Endothelial cell of umbilical vein (primary cell): ENCODE results near the gene NYAP2. TPM values are rescaled to one million over a fixed set of nuclear protein-coding genes. Genes with fewer than 3 reads are reported as not detected.

ENCODE experiments used
- BruUV-seq: library from RNA; stranded (reverse); fragments of 400-500 nt; replicated peaks from 2 replicates; lab custom pipeline; 2021; lab: Mats Ljungman, UMichigan
- CTCF ChIA-PET: fragments of 300-600, 350-600 bp; sonication (Branson Sonifier 250); formaldehyde crosslinking; loops from one replicate; lab custom pipeline; 2021; ENCODE audit warnings: antibody characterized with exemption, inconsistent platforms; lab: Charles Lee
- POLR2A ChIA-PET: fragments of 300-600, 350-600 bp; sonication (Branson Sonifier 250); formaldehyde crosslinking; loops from one replicate; lab custom pipeline; 2021; ENCODE audit warnings: antibody characterized with exemption, inconsistent platforms; lab: Charles Lee
- DNase-seq: peaks from one replicate; pipeline ENCODE4 v3.0.0-alpha.2; 2011; ENCODE audit warnings: low read depth, low spot score
- FAIRE-seq: peaks from 2 replicates; lab custom pipeline; 2011; peaks lifted over from hg19 to GRCh38; lab: Jason Lieb, UNC
- H2AFZ ChIP-seq: 2 replicates; pipeline ENCODE4 v1.6.0; 2012; ENCODE audit warnings: low read depth, low read length, control low read depth, inconsistent platforms
- H3K27ac ChIP-seq: 2 replicates; pipeline ENCODE4 v1.5.1; 2011; ENCODE audit warnings: low read depth, mild to moderate bottlenecking, control low read depth, low read length, moderate library complexity; ENCODE audit not compliant: insufficient read depth
- H3K27me3 ChIP-seq, 2 experiments: 2 replicates each; pipeline versions ENCODE4 v1.6.0 to v1.6.1; 2011; ENCODE audit warnings: low read length in 2 of 2, mixed read lengths in 1 of 2; ENCODE audit not compliant: control insufficient read depth in 2 of 2, insufficient read depth in 2 of 2
- H3K36me3 ChIP-seq, 2 experiments: 2 replicates in 1 of 2; 3 replicates in 1 of 2; pipeline ENCODE4 v1.5.1; 2011; ENCODE audit warnings: low read length in 2 of 2, mild to moderate bottlenecking in 1 of 2, moderate library complexity in 1 of 2; ENCODE audit not compliant: control insufficient read depth in 2 of 2, insufficient read depth in 2 of 2; ENCODE audit errors: extremely low read depth in 1 of 2
- H3K4me1 ChIP-seq: 3 replicates; pipeline ENCODE4 v1.5.1; 2011; ENCODE audit warnings: mild to moderate bottlenecking, low read length; ENCODE audit not compliant: control insufficient read depth, insufficient read depth; ENCODE audit errors: extremely low read depth
- H3K4me2 ChIP-seq: 2 replicates; pipeline ENCODE4 v1.6.1; 2011; ENCODE audit warnings: low read length, control low read depth, mixed read lengths; ENCODE audit not compliant: insufficient read depth
- H3K4me3 ChIP-seq, 3 experiments: fragments of 200-600 bp in 1 of 3; sonication (generic), shearing (Covaris generic) in 1 of 3; replicated peaks in 1 of 3; 2 replicates each; pipeline ENCODE4 v1.5.1; 2011 to 2016; ENCODE audit warnings: control low read depth in 3 of 3, low read length in 3 of 3, mild to moderate bottlenecking in 2 of 3, inconsistent platforms in 1 of 3, low read depth in 1 of 3, moderate library complexity in 1 of 3; ENCODE audit not compliant: insufficient read depth in 1 of 3
- H3K79me2 ChIP-seq: 2 replicates; pipeline ENCODE4 v1.6.0; 2012; ENCODE audit warnings: low read length, inconsistent platforms; ENCODE audit not compliant: control insufficient read depth, insufficient read depth
- H3K9ac ChIP-seq: replicated peaks from 2 replicates; pipeline ENCODE3; 2011; ENCODE audit warnings: low read length, control low read depth; ENCODE audit not compliant: insufficient read depth; ENCODE audit errors: extremely low read depth
- H3K9me1 ChIP-seq: replicated peaks from 3 replicates; pipeline ENCODE4 v1.6.0; 2011; ENCODE audit warnings: mild to moderate bottlenecking, low read length; ENCODE audit not compliant: control insufficient read depth, insufficient read depth; ENCODE audit errors: extremely low read depth
- H3K9me3 ChIP-seq: replicated peaks from 2 replicates; pipeline ENCODE4 v1.5.1; 2012; ENCODE audit warnings: low read length, inconsistent platforms; ENCODE audit not compliant: control insufficient read depth, insufficient read depth
- H4K20me1 ChIP-seq: replicated peaks from 2 replicates; pipeline ENCODE3; 2011; ENCODE audit warnings: mild to moderate bottlenecking, low read length; ENCODE audit not compliant: control insufficient read depth, insufficient read depth; ENCODE audit errors: extremely low read depth
- EZH2 ChIP-seq: IDR thresholded peaks from 2 replicates; pipeline ENCODE4 v1.6.1; 2012; ENCODE audit warnings: borderline replicate concordance, low read depth, mild to moderate bottlenecking, moderate library complexity, low read length, inconsistent platforms; ENCODE audit not compliant: severe bottlenecking
- FOS ChIP-seq: IDR thresholded peaks from 2 replicates; pipeline ENCODE4 v1.6.1; 2011; ENCODE audit warnings: mild to moderate bottlenecking, low read length, moderate library complexity, borderline replicate concordance; ENCODE audit not compliant: insufficient read depth
- GATA2 ChIP-seq: IDR thresholded peaks from 2 replicates; pipeline ENCODE4 v1.7.0; 2011; ENCODE audit warnings: low read depth, mild to moderate bottlenecking, moderate library complexity, mixed read lengths, low read length; ENCODE audit not compliant: insufficient read length, insufficient read depth
- JUN ChIP-seq: IDR thresholded peaks from 2 replicates; pipeline ENCODE4 v1.6.1; 2011; ENCODE audit warnings: borderline replicate concordance, low read depth; ENCODE audit not compliant: insufficient read length, insufficient read depth
- MYC ChIP-seq: IDR thresholded peaks from one replicate; pipeline ENCODE4 v1.6.1; 2011; ENCODE audit warnings: mild to moderate bottlenecking, low read depth, low read length
- POLR2A ChIP-seq: IDR thresholded peaks from 2 replicates; pipeline ENCODE4 v1.6.1; 2012; ENCODE audit warnings: low read depth, mild to moderate bottlenecking, control low read depth, low read length
- POLR2AphosphoS5 ChIP-seq: IDR thresholded peaks from 2 replicates; pipeline ENCODE4 v1.6.1; 2012; ENCODE audit warnings: low read depth, mild to moderate bottlenecking, control low read depth, low read length, moderate library complexity; ENCODE audit not compliant: insufficient read depth
- dilution Hi-C: fragments of 300-500 bp; cut with MboI; formaldehyde crosslinking; loops from one replicate; pipeline ENCODE4 v1.15.0; 2019; ENCODE audit warnings: low sequenced_read_pairs; ENCODE audit not compliant: extremely low pct_ligation_motif_present
- intact Hi-C: fragments of 100-400 bp; cut with micrococcal nuclease; formaldehyde crosslinking; loops from one replicate; pipeline ENCODE4 v1.10.0; 2022
- polyA plus RNA-seq, 4 experiments: library from polyadenylated mRNA; depleted of rRNA in 3 of 4; stranded (reverse) in 3 of 4; unstranded in 1 of 4; fragments of >200 nt; gene quantifications; 2 replicates each; pipeline versions ENCODE4 v1.2.1 to v1.2.3, GENCODE V29; 2011 to 2012; ENCODE audit warnings: missing spikeins in 1 of 4
- total RNA-seq: library from RNA; stranded (reverse); gene quantifications from 2 replicates; pipeline ENCODE4 v1.2.3, GENCODE V29; 2021
- TF ChIP-seq, protein P1 (sequence below): IDR thresholded peaks from 2 replicates; pipeline ENCODE4 v1.6.1; 2011; ENCODE audit not compliant: insufficient read depth, insufficient read length
- TF ChIP-seq, protein P2 (sequence below), 2 donors: IDR thresholded peaks; 1 replicate in 1 of 2; 2 replicates in 1 of 2; pipeline ENCODE4 v1.5.1; 2011; ENCODE audit warnings: low read length in 2 of 2, mild to moderate bottlenecking in 2 of 2, moderate library complexity in 2 of 2, control low read depth in 1 of 2, inconsistent platforms in 1 of 2, low read depth in 1 of 2; ENCODE audit not compliant: insufficient read depth in 1 of 2; ENCODE audit errors: extremely low read depth in 1 of 2

NYAP2 gene
- total and polyA plus RNA-seq, 2 donors (not counting 3 experiments of a cell fraction or from before 2014, with no cell fraction given): not detected

DNA sequence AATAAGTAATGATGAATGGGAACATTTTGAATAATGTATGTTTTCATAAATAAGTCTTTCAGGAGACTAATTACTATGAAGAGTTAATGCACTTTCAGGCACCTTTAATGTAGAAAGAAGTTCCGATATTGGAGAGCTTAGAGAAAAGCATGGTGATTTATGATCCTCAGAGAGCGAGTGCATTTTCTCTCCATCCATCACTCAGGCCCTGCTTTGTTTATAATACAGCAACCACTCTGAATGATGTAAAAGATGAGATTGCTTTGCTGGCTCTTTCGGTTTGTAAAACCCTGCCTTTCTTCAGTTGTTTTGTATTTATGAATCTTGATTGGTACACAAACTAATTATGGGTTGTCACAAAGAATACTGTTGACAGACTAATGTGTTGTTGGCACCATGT is 132.0 kb downstream of the NYAP2 start:
- DNase-seq (no peak), FAIRE-seq (no peak)
- dilution Hi-C loops: no loop called here
- Histone ChIP-seq H3K4me3 (no peak overlapping the region), H3K36me3 (no peaks in the 10 kb centered on the region), H3K4me2 (no peak overlapping the region), H3K9me1 (no peaks in the 10 kb centered on the region), H4K20me1 (no peaks in the 10 kb centered on the region), H3K27me3 (no peaks in the 10 kb centered on the region), H2AFZ (no peak overlapping the region), H3K9ac (no peak overlapping the region), H3K79me2 (no peaks in the 10 kb centered on the region), H3K27ac (no peak overlapping the region), H3K9me3 (peaks cover 2% of the 10 kb centered on the region), H3K4me1 (no peaks in the 10 kb centered on the region)
- no TSS peak for BruUV-seq
- ChIA-PET POLR2A (no interaction called here), CTCF (no interaction called here)
- intact Hi-C loops: no loop called here
- no peak for TF ChIP-seq GATA2
- TF ChIP-seq MYC: no peak
- TF ChIP-seq POLR2A: no peak
- TF ChIP-seq, protein P1, sequence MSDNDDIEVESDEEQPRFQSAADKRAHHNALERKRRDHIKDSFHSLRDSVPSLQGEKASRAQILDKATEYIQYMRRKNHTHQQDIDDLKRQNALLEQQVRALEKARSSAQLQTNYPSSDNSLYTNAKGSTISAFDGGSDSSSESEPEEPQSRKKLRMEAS: no peak
- TF ChIP-seq POLR2AphosphoS5: no peak
- TF ChIP-seq, protein P2, sequence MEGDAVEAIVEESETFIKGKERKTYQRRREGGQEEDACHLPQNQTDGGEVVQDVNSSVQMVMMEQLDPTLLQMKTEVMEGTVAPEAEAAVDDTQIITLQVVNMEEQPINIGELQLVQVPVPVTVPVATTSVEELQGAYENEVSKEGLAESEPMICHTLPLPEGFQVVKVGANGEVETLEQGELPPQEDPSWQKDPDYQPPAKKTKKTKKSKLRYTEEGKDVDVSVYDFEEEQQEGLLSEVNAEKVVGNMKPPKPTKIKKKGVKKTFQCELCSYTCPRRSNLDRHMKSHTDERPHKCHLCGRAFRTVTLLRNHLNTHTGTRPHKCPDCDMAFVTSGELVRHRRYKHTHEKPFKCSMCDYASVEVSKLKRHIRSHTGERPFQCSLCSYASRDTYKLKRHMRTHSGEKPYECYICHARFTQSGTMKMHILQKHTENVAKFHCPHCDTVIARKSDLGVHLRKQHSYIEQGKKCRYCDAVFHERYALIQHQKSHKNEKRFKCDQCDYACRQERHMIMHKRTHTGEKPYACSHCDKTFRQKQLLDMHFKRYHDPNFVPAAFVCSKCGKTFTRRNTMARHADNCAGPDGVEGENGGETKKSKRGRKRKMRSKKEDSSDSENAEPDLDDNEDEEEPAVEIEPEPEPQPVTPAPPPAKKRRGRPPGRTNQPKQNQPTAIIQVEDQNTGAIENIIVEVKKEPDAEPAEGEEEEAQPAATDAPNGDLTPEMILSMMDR (IDR thresholded peaks at IDR 0.05; ENCODE audit: extremely low read depth in 1 of 2, insufficient read depth in 1 of 2, low read depth in 1 of 2, low read length in 2 of 2): no peak
- TF ChIP-seq JUN: no peak
- TF ChIP-seq FOS: no peak
- no peak for TF ChIP-seq EZH2
